IPS-18a (cell line): ENCODE data around the gene FAM168A.

ENCODE experiments used
- H3K27ac ChIP-seq: one replicate; pipeline ENCODE4 v1.5.1; 2013; ENCODE audit warnings: low read length
- H3K27me3 ChIP-seq: one replicate; pipeline ENCODE4 v1.6.1; 2013; ENCODE audit warnings: mild to moderate bottlenecking, low read length; ENCODE audit not compliant: control insufficient read depth, insufficient read depth
- H3K36me3 ChIP-seq: one replicate; pipeline ENCODE4 v1.6.1; 2013; ENCODE audit warnings: low read depth, low read length; ENCODE audit not compliant: control insufficient read depth
- H3K4me1 ChIP-seq: one replicate; pipeline ENCODE4 v1.6.1; 2013; ENCODE audit warnings: low read depth, low read length; ENCODE audit not compliant: control insufficient read depth
- H3K4me3 ChIP-seq: one replicate; pipeline ENCODE4 v1.5.1; 2013; ENCODE audit warnings: low read length
- H3K9ac ChIP-seq: one replicate; pipeline ENCODE4 v1.6.1; 2013; ENCODE audit warnings: mild to moderate bottlenecking, low read length, moderate library complexity
- H3K9me3 ChIP-seq: one replicate; pipeline ENCODE4 v1.6.1; 2013; ENCODE audit warnings: low read depth, low read length; ENCODE audit not compliant: control insufficient read depth

Gene FAM168A

DNA sequence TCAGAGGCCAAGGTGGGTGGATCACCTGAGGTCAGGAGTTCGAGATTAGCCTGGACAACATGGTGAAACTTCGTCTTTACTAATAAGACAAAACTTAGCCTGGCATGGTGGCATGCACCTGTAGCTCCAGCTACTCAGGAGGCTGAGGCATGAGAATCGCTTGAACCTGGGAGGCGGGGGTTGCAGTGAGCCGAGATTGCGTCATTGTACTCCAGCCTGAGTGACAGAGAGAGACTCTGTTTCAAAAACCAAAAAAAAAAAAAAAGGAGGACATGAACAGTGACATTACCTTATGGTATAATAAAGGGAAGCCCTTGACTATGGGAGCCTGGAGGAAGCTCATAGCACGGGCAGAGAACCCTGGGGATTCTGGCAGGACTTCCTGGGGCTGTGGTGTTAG lies 32.0 kb upstream of the FAM168A start:
- Histone ChIP-seq H3K9me3 (no peaks in the 10 kb centered on the region), H3K36me3 (no peaks in the 10 kb centered on the region), H3K4me3 (no peak overlapping the region), H3K27me3 (peaks cover 44% of the 10 kb centered on the region), H3K9ac (no peak overlapping the region), H3K27ac (no peak overlapping the region), H3K4me1 (peaks cover 8% of the 10 kb centered on the region)

DNA sequence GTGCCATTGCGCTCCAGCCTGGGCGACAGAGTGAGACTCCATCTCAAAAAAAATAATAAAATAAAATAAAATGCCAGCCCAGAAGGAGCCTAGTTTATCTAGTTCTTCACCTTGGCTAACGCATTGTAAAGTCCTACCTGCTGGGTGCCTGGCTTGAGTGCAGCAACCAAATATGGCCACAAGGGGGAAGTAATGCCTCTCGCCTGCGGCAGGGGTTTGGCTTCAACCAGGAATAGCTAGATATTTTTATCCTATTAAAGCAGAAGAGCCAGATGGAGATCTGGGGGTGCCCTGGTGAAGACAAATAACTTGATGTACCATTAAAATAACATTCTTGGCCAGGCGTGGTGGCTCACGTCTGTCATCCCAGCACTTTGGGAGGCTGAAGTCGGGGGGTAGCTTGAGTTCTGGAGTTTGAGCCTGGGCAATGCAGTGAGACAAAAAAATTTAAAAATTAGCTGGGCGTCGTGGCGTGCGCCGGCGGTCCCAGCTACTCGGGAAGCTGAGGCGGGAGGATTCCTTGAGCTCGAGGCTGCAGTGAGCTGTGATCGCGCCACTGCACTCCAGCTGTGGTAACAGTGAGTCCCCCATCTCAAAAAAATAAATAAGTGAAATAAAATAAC lies 27.9 kb upstream of the FAM168A start:
- peaks cover 40% of the 10 kb centered on the region for H3K27me3 ChIP-seq

DNA sequence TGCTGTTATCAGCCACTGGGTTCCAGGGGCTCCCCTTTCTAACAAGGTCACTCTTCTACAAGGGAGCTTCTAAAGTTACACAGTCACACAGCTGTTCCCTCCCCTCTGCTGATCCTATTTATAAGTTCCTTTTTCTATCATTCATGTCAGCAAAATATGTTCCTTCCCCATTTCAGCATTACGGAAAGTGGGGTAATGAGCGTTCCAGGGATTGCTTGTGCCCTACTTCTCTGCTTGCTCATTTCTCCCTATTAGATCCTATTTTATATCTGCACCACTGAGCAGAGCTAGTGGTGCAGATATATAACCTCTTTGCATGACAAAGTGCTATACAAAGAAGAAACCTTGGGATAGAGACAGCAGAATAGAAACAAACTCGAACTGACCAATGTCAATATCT lies 25.8 kb upstream of the FAM168A start:
- H3K9ac ChIP-seq: no peak overlapping the region
- H3K36me3 ChIP-seq: no peaks in the 10 kb centered on the region
- no peak overlapping the region for H3K27ac ChIP-seq
- peaks cover 4% of the 10 kb centered on the region for H3K4me1 ChIP-seq
- H3K9me3 ChIP-seq: no peaks in the 10 kb centered on the region
- H3K27me3 ChIP-seq: peaks cover 23% of the 10 kb centered on the region
- H3K4me3 ChIP-seq: no peak overlapping the region

More for the DNA sequence above, 27.9 kb upstream of the FAM168A start:
- Histone ChIP-seq H3K4me1 (peaks cover 8% of the 10 kb centered on the region), H3K4me3 (no peak overlapping the region), H3K27ac (no peak overlapping the region), H3K36me3 (no peaks in the 10 kb centered on the region), H3K9ac (no peak overlapping the region), H3K9me3 (no peaks in the 10 kb centered on the region)

DNA sequence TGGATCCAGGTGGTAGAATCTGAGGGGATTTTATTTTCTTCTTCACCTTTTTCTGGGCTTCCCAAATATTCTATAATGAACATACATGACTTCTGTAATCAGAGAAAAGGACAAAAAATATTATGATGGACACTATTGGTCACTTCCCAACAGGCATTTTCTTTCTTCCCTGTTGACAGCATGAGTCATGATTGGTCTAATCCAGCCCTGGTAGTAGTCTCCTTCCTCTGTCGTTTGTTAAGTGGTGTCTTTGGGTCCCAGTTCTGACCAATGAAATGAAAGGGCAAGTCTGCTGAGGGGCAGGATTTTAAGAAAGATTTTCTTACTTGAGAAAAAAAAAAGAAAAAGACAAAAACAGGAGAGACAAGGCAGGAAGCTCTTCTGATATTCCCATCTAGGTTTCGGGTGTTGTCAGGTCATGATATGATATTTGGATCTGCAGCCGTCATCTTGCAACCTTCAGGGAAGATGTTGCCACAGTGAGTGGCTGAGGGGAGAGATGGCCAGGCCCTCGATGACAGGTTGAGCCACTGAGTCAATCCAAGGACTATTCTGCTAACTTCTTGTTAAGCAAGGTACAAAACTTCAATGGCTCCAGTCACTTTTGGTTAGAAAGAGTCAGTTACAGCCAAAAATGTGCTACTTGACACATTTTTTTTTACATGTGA lies 25.1 kb upstream of the FAM168A start:
- Histone ChIP-seq H3K9ac (no peak overlapping the region), H3K9me3 (no peaks in the 10 kb centered on the region), H3K27me3 (peaks cover 18% of the 10 kb centered on the region), H3K27ac (no peak overlapping the region), H3K36me3 (no peaks in the 10 kb centered on the region), H3K4me3 (no peak overlapping the region), H3K4me1 (peaks cover under 1% of the 10 kb centered on the region)

DNA sequence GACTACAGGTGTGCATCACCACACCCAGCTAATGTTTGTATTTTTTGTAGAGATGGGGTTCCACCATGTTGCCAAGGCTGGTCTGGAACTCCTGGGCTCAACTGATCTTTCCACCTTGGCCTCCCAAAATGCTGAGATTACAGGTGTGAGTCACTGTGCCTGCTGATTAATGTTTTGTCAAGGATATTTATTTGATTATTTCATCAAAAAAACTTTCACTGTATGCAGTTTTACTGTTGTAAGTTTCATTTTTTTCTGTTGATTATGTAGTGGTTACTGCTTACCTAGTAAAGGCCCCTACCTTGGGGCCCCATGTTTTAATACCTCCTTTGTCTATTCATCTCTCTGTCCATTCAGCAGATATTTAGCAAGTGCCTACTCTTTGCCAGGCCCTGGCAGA lies 16.7 kb upstream of the FAM168A start:
- Histone ChIP-seq H3K4me3 (no peak overlapping the region), H3K4me1 (no peaks in the 10 kb centered on the region), H3K9ac (no peak overlapping the region), H3K27me3 (no peaks in the 10 kb centered on the region), H3K27ac (no peak overlapping the region), H3K9me3 (no peaks in the 10 kb centered on the region), H3K36me3 (no peaks in the 10 kb centered on the region)

DNA sequence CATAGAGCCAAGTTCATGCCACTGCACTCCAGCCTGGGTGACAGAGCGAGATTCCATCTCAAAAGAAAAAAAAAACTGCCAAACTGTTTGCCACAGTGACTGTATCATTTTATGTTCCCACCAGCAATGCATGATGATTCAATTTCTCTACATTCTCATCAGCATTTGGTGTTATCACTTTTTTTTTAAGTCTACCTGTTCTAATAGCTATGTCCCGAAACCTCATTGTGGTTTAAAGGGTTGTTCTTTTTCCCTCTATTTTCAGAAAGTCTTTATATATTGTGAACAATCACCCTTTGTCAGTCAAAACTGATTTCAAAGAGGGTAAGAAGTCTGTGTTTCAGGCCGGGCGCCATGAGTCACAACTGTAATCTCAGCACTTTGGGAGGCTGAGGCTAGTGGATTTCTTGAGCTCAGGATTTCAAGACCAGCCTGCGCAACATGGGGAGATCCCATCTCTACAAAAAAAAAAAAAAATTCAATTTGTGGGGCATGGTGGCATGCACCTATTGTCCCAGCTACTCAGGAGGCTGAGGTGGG lies 14.8 kb upstream of the FAM168A start:
- Histone ChIP-seq H3K4me1 (no peaks in the 10 kb centered on the region), H3K27ac (no peak overlapping the region), H3K27me3 (no peaks in the 10 kb centered on the region), H3K36me3 (no peaks in the 10 kb centered on the region), H3K9me3 (no peaks in the 10 kb centered on the region), H3K4me3 (no peak overlapping the region), H3K9ac (no peak overlapping the region)

DNA sequence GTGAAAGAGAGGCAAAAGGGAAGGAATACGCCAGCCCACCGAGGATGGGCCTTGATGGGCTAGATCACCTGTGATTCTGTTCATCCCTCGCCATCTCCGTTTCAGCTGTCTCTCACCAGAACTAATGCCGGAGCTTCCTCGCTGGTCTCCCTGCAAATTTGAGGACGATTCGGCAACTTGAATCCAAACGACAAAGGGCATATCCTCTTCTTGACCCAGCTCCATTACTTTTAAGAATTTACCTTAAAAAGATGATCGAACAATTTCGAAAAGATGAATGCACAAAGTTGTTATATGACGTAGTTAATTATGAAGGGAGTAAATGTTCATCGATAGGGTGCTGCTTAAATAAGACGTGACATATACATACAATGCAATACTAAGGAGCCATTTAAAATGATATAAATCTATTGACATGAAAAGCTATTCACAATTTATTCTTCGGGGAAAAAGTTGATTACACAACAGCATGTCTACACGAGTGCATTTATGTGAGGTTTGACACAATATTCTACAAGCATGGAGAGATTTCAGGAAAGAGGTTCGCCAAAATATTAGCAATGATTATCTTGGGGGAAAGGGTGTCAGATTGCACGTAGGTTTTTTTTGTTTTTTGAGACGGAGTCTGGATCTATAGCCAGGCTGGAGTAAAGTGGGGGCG lies 937 bp upstream of the FAM168A start:
- H3K4me3 ChIP-seq: peak overlapping the region; percentile 74
- H3K4me1 ChIP-seq: peaks cover 14% of the 10 kb centered on the region
- H3K27ac ChIP-seq: peak overlapping the region; percentile 26
- H3K9ac ChIP-seq: peak overlapping the region; percentile 77
- H3K9me3 ChIP-seq: no peaks in the 10 kb centered on the region
- H3K27me3 ChIP-seq: no peaks in the 10 kb centered on the region
- H3K36me3 ChIP-seq: no peaks in the 10 kb centered on the region

DNA sequence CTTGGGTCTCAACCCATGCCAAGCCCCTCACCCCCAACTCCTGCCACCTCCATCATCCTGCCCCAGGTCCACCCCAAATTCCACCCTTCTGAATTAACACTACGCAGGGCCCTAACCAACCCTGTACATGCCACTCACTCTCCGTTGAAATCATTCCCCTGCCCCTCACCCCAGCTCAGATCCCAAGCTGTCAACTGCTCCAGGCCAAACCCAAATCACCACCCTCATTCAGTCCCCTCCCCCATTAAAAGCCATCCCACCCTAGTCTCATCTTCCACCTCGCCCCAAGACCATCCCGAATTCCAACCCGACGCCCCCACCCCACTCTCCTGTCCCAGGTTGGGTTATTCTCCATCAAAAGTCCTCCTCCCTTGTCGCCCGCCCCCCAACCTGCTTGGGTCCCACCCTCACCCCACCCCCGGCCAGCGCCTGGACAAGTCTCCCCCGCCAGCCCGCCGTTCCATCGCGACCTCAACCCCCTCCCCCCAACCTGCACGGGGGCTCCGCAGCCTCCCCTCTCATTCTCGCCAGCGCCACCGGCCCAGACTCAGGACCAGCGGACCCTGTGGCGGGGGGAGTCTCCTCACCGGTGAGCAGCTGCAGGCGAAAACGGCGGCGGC lies 466 bp downstream of the FAM168A start:
- H3K4me1 ChIP-seq: peaks cover 14% of the 10 kb centered on the region
- H3K36me3 ChIP-seq: no peaks in the 10 kb centered on the region
- H3K9me3 ChIP-seq: no peaks in the 10 kb centered on the region
- H3K9ac ChIP-seq: peak overlapping the region; percentile 77
- no peak overlapping the region for H3K27ac ChIP-seq
- H3K27me3 ChIP-seq: no peaks in the 10 kb centered on the region
- peak overlapping the region; percentile 74 for H3K4me3 ChIP-seq

DNA sequence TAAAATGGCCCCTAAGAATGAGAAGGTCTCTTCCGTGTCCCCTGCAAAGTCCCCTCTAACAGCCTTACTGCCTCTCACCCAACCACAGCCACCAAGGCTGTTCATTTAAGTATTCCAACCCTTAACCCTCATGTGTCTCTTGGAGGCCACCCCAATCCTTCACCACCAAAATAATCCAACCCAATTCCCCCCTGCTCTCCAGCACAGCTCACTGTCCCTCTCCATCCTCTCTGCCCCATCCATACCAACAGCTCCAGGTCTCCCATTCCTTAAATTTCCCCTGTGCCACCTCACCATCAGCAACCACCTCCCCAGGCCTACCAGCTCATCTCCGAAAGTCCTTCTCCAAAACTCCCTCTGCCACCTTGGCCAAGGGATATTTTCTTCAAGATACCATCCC lies 1.4 kb downstream of the FAM168A start:
- peak overlapping the region; percentile 74 for H3K4me3 ChIP-seq
- H3K9me3 ChIP-seq: no peaks in the 10 kb centered on the region
- no peak overlapping the region for H3K27ac ChIP-seq
- no peaks in the 10 kb centered on the region for H3K36me3 ChIP-seq
- no peak overlapping the region for H3K9ac ChIP-seq
- H3K4me1 ChIP-seq: peaks cover 14% of the 10 kb centered on the region
- H3K27me3 ChIP-seq: no peaks in the 10 kb centered on the region

DNA sequence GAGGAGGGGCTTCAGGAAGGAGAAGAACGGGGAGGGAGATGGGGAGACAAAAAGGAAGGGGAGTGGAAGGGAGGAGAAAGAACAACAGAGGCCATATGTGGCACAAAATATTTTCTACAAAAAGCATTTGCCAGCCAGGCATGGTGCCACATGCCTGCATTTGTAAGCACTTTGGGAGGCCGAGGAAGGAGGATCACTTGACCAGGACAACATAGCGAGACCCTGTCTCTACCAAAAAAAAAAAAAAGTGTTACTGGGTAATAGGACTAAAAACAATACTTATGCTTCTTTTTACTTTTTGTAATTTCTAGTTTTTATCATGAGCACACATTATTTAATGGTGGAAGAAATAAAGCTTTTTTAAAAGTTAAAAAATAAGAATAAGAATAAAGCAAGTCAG lies 5.3 kb downstream of the FAM168A start:
- no peak overlapping the region for H3K9ac ChIP-seq
- no peaks in the 10 kb centered on the region for H3K36me3 ChIP-seq
- peaks cover 9% of the 10 kb centered on the region for H3K4me1 ChIP-seq
- no peaks in the 10 kb centered on the region for H3K27me3 ChIP-seq
- H3K9me3 ChIP-seq: no peaks in the 10 kb centered on the region
- H3K4me3 ChIP-seq: no peak overlapping the region
- no peak overlapping the region for H3K27ac ChIP-seq

DNA sequence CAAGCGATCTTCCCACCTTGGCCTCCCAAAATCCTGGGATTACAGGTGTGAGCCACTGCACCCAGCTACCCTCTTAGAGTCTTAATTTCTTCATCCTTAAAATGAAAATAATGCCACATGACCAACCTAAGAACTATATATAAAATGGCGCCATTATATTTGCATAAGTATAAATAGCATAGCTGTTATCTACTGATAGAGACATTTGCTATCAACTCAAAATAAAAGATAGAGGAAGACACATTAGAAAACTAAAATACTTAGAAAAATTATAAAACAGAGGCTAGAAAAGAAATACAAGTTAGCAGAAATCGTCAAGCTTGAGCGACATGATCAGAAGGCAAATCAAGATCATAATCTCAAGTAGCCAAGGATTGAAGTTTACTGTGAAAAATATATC lies 6.2 kb downstream of the FAM168A start:
- Histone ChIP-seq H3K27ac (no peak overlapping the region), H3K36me3 (no peaks in the 10 kb centered on the region), H3K27me3 (no peaks in the 10 kb centered on the region), H3K9me3 (no peaks in the 10 kb centered on the region), H3K4me3 (no peak overlapping the region), H3K4me1 (peaks cover 4% of the 10 kb centered on the region), H3K9ac (no peak overlapping the region)
